ENCODE data around the gene FZR1. TPM values are rescaled to one million over a fixed set of nuclear protein-coding genes. Genes with fewer than 3 reads are reported as not detected.

Gene FZR1
- total RNA-seq, 2 experiments from 2014 or later = 39.9 to 40.9 TPM

- H3K4me1 Mint-ChIP-seq (ENCODE audit: low read depth) = peaks cover 6% of the 10 kb centered on the region
- CTCF ChIA-PET = no interaction called here
- no peak overlapping the region for H3K27ac Mint-ChIP-seq
These were observed 17.4 kb downstream of the FZR1 start for GRCh38 chr19:3523361-3524077.

GRCh38 chr19:3524078-3524842 is 18.1 kb downstream of the FZR1 start:
- no peak for ATAC-seq
- no peaks in the 10 kb centered on the region for H3K9me3 Mint-ChIP-seq
- TF ChIP-seq CTCF (IDR thresholded peaks at IDR 0.05) = no peak
- peaks cover 4% of the 10 kb centered on the region for H3K4me1 Mint-ChIP-seq (ENCODE audit: low read depth)
- ChIA-PET POLR2A (interaction anchor here (1.0 kb wide), 1 partner anchor 14 kb away, joined by 3 read pairs; no protein-coding TSS in a partner anchor), CTCF (no interaction called here)
- H3K27me3 Mint-ChIP-seq = no peaks in the 10 kb centered on the region
- H3K27ac Mint-ChIP-seq = no peak overlapping the region
- H3K4me3 Mint-ChIP-seq = no peak overlapping the region
- no peaks in the 10 kb centered on the region for H3K36me3 Mint-ChIP-seq (ENCODE audit: low read depth)
- intact Hi-C loops (cut with micrococcal nuclease) = no loop called here
- no peak for DNase-seq

More at GRCh38 chr19:3523361-3524077, 17.4 kb downstream of the FZR1 start:
- POLR2A ChIA-PET = interaction anchor here (1.0 kb wide), 1 partner anchor 14 kb away, joined by 3 read pairs; no protein-coding TSS in a partner anchor
- intact Hi-C loops (cut with micrococcal nuclease) = no loop called here
- DNase-seq (no peak), ATAC-seq (no peak)
- Mint-ChIP-seq H3K9me3 (no peaks in the 10 kb centered on the region), H3K36me3 (ENCODE audit: low read depth) (no peaks in the 10 kb centered on the region), H3K27me3 (no peaks in the 10 kb centered on the region), H3K4me3 (no peak overlapping the region)
- TF ChIP-seq CTCF (IDR thresholded peaks at IDR 0.05) = no peak

- intact Hi-C loops (cut with micrococcal nuclease) = no loop called here
- Mint-ChIP-seq H3K27me3 (no peaks in the 10 kb centered on the region), H3K4me1 (ENCODE audit: low read depth) (peaks cover 4% of the 10 kb centered on the region), H3K4me3 (no peak overlapping the region), H3K9me3 (no peaks in the 10 kb centered on the region), H3K36me3 (ENCODE audit: low read depth) (no peaks in the 10 kb centered on the region), H3K27ac (no peak overlapping the region)
- POLR2A ChIA-PET = no interaction called here
- CTCF ChIA-PET = no interaction called here
- no peak for TF ChIP-seq CTCF (IDR thresholded peaks at IDR 0.05)
- DNase-seq (no peak), ATAC-seq (no peak)
These were observed 18.9 kb downstream of the FZR1 start for GRCh38 chr19:3524904-3525451.

GRCh38 chr19:3526507-3527237 is 20.6 kb downstream of the FZR1 start:
- no peak overlapping the region for H3K27ac Mint-ChIP-seq
- H3K4me3 Mint-ChIP-seq = no peak overlapping the region
- TF ChIP-seq CTCF (IDR thresholded peaks at IDR 0.05) = peak; percentile 17
- no peaks in the 10 kb centered on the region for H3K9me3 Mint-ChIP-seq
- no peak for DNase-seq
- no peaks in the 10 kb centered on the region for H3K4me1 Mint-ChIP-seq (ENCODE audit: low read depth)
- ATAC-seq = no peak
- ChIA-PET CTCF (interaction anchor here (0.9 kb wide), 1 partner anchor 12 kb away, joined by 3 read pairs; the partner anchor contains the start of gene TEKTIP1), POLR2A (interaction anchor here (0.8 to 1.1 kb wide), 2 partner anchors 10 to 25 kb away, joined by 3 read pairs; no protein-coding TSS in a partner anchor)
- H3K36me3 Mint-ChIP-seq (ENCODE audit: low read depth) = peaks cover 5% of the 10 kb centered on the region
- H3K27me3 Mint-ChIP-seq = no peaks in the 10 kb centered on the region
- intact Hi-C loops (cut with micrococcal nuclease) = no loop called here
